Measurements from ENCODE around the gene CADPS. TPM values are rescaled to one million over a fixed set of nuclear protein-coding genes. Genes with fewer than 3 reads are reported as not detected.

Gene CADPS
- total RNA-seq, 1 experiment from 2014 or later: not detected

DNA sequence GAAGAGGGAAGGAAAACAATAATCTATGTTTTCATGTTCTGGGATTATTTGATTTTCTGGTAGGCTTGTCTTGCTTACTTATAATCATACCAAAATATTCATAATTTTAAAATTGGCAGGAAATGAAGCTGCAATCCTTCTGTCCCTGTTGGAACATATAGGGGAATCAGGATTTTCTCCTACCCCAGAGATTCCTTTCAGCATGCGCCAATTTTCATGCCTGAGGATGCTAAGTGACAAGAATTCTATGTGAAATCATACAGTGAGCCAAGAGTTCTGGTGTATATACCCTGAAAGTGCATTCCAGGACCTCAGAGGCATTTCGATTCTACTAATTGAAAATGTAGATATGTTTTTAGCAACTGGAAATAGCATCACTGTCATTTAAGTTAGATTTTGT, 9.9 kb upstream of the CADPS start:
- no peaks in the 10 kb centered on the region for H3K9me2 ChIP-seq (ENCODE audit: insufficient read depth)
- H3K27me3 ChIP-seq (ENCODE audit: insufficient read depth, low read depth): no peaks in the 10 kb centered on the region
- no TSS peak for BruUV-seq (replicated peaks)
- no peak overlapping the region for H3K4me2 ChIP-seq
- CTCF ChIA-PET: no interaction called here
- no peak for DNase-seq
- POLR2A ChIA-PET (ENCODE audit: unreplicated experiment): interaction anchor here (0.6 kb wide), 1 partner anchor 13 kb away, joined by 4 read pairs; no protein-coding TSS in a partner anchor
- no peaks in the 10 kb centered on the region for H3K36me3 ChIP-seq (ENCODE audit: low read depth)
- H3F3A ChIP-seq (ENCODE audit: insufficient read depth, low read depth): no peaks in the 10 kb centered on the region
- no peaks in the 10 kb centered on the region for H3K4me1 ChIP-seq (replicated peaks; ENCODE audit: insufficient read depth)
- no peaks in the 10 kb centered on the region for H4K20me1 ChIP-seq (ENCODE audit: insufficient read depth)
- no peak for TF ChIP-seq EZH2 (IDR thresholded peaks at IDR 0.05; ENCODE audit: low read depth)
- TF ChIP-seq, protein P1, sequence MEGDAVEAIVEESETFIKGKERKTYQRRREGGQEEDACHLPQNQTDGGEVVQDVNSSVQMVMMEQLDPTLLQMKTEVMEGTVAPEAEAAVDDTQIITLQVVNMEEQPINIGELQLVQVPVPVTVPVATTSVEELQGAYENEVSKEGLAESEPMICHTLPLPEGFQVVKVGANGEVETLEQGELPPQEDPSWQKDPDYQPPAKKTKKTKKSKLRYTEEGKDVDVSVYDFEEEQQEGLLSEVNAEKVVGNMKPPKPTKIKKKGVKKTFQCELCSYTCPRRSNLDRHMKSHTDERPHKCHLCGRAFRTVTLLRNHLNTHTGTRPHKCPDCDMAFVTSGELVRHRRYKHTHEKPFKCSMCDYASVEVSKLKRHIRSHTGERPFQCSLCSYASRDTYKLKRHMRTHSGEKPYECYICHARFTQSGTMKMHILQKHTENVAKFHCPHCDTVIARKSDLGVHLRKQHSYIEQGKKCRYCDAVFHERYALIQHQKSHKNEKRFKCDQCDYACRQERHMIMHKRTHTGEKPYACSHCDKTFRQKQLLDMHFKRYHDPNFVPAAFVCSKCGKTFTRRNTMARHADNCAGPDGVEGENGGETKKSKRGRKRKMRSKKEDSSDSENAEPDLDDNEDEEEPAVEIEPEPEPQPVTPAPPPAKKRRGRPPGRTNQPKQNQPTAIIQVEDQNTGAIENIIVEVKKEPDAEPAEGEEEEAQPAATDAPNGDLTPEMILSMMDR (conservative IDR thresholded peaks at IDR 0.05): no peak
- H2AFZ ChIP-seq: no peak overlapping the region
- no peak overlapping the region for H3K27ac ChIP-seq
- intact Hi-C loops (cut with micrococcal nuclease; ENCODE audit: unreplicated experiment): no loop called here
- no peaks in the 10 kb centered on the region for H3K79me2 ChIP-seq (ENCODE audit: low read depth)
- no peaks in the 10 kb centered on the region for H3K9me3 ChIP-seq (ENCODE audit: insufficient read depth, low read depth)
- H3K4me3 ChIP-seq: no peak overlapping the region

DNA sequence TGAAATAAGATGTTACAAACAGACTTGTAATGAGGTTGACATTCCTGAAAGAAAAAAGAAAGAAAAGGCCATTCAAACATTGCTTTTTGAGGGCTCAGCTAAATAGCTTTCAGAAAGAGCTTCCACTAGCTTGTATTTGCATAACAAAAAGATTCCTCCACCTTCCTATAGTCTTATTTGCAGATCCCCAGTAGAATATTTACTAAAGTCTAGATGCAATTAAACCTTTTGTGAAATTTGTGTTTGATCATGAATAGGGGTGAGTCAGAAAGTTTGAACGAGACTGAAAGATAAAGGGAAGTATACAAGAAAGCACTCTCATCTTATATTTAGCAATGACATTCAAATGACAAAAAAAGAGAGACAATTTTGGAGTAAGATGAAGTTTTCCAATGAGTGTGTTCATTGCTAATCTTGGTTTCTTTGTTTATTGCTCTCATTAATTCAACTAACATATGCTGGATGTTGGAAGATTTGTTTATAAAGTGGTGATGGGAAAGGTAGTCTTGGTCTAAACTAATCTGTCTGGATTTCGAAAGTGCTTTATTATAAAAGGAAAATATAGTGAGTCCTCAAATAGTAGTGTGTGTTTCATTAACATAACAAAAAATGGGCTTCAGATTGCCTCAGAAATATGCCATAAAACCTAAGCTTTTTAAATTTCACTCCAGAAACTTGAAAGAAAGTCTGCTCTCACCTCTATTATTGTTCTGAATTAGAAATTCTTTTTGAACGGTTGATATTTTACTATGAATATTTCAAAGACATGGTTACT, 9.1 kb upstream of the CADPS start:
- intact Hi-C loops (cut with micrococcal nuclease; ENCODE audit: unreplicated experiment): no loop called here
- no peaks in the 10 kb centered on the region for H3K9me3 ChIP-seq (ENCODE audit: insufficient read depth, low read depth)
- H4K20me1 ChIP-seq (ENCODE audit: insufficient read depth): no peaks in the 10 kb centered on the region
- no TSS peak for BruUV-seq (replicated peaks)
- TF ChIP-seq, protein P1 (conservative IDR thresholded peaks at IDR 0.05): no peak
- no peak for TF ChIP-seq EZH2 (IDR thresholded peaks at IDR 0.05; ENCODE audit: low read depth)
- H3K4me2 ChIP-seq: no peak overlapping the region
- H3K9me2 ChIP-seq (ENCODE audit: insufficient read depth): no peaks in the 10 kb centered on the region
- H3F3A ChIP-seq (ENCODE audit: insufficient read depth, low read depth): no peaks in the 10 kb centered on the region
- CTCF ChIA-PET: no interaction called here
- no peaks in the 10 kb centered on the region for H3K27me3 ChIP-seq (ENCODE audit: insufficient read depth, low read depth)
- no peaks in the 10 kb centered on the region for H3K4me1 ChIP-seq (replicated peaks; ENCODE audit: insufficient read depth)
- DNase-seq: no peak
- POLR2A ChIA-PET (ENCODE audit: unreplicated experiment): no interaction called here
- H2AFZ ChIP-seq: no peak overlapping the region
- no peak overlapping the region for H3K4me3 ChIP-seq
- no peaks in the 10 kb centered on the region for H3K79me2 ChIP-seq (ENCODE audit: low read depth)
- H3K27ac ChIP-seq: no peak overlapping the region
- no peaks in the 10 kb centered on the region for H3K36me3 ChIP-seq (ENCODE audit: low read depth)

DNA sequence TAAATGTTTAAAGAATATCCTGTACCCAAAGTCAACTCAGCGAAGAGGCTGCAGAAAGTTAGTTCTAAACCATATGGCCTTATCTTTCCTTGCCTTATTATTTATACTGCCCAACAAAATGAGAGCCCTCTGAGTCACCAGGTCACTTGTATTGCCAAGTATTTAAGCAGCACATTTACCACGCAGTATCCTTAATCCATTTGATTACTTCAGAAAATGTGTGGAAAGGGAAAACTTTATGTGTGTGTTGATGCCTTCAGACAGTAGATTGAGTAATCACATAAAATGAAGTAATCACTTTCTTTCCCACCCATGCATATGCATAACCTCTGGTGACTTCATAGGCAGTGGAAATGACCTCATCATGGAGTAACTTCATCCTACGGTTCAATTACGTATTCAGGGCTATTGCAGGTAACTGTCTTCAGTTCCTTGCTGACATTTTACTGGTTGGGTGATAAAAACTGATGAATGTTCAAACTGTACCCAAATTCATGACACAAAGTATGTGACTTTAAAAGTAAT, 7.5 kb upstream of the CADPS start:
- no peak overlapping the region for H3K4me3 ChIP-seq
- H4K20me1 ChIP-seq (ENCODE audit: insufficient read depth): no peaks in the 10 kb centered on the region
- H3F3A ChIP-seq (ENCODE audit: insufficient read depth, low read depth): no peaks in the 10 kb centered on the region
- TF ChIP-seq EZH2 (IDR thresholded peaks at IDR 0.05; ENCODE audit: low read depth): no peak
- TF ChIP-seq, protein P1 (conservative IDR thresholded peaks at IDR 0.05): no peak
- POLR2A ChIA-PET (ENCODE audit: unreplicated experiment): no interaction called here
- no peaks in the 10 kb centered on the region for H3K9me3 ChIP-seq (ENCODE audit: insufficient read depth, low read depth)
- CTCF ChIA-PET: no interaction called here
- H3K4me2 ChIP-seq: no peak overlapping the region
- BruUV-seq (replicated peaks): no TSS peak
- intact Hi-C loops (cut with micrococcal nuclease; ENCODE audit: unreplicated experiment): no loop called here
- no peaks in the 10 kb centered on the region for H3K79me2 ChIP-seq (ENCODE audit: low read depth)
- no peaks in the 10 kb centered on the region for H3K27me3 ChIP-seq (ENCODE audit: insufficient read depth, low read depth)
- no peaks in the 10 kb centered on the region for H3K9me2 ChIP-seq (ENCODE audit: insufficient read depth)
- no peak for DNase-seq
- H2AFZ ChIP-seq: no peak overlapping the region
- no peak overlapping the region for H3K27ac ChIP-seq
- H3K36me3 ChIP-seq (ENCODE audit: low read depth): no peaks in the 10 kb centered on the region
- H3K4me1 ChIP-seq (replicated peaks; ENCODE audit: insufficient read depth): no peaks in the 10 kb centered on the region

All from PC-9 (cell line).